CD14-positive monocyte (primary cell): Measurements from ENCODE around the gene TFAP2C. TPM values are rescaled to one million over a fixed set of nuclear protein-coding genes. Genes with fewer than 3 reads are reported as not detected.

Experiments used
- DNase-seq, 3 donors: peaks; one replicate each; pipeline ENCODE4 v3.0.0-alpha.2; 2011 to 2022
- H2AFZ ChIP-seq: 2 replicates; pipeline ENCODE4 v1.6.0; 2012; ENCODE audit warnings: mild to moderate bottlenecking, low read depth, low read length, inconsistent platforms; ENCODE audit not compliant: insufficient read depth, poor library complexity, severe bottlenecking
- H3K27ac ChIP-seq, 2 donors: 1 replicate in 1 of 2; 2 replicates in 1 of 2; pipeline ENCODE4 v1.5.1; 2012 to 2013; ENCODE audit warnings: low read length in 2 of 2, control low read depth in 1 of 2, inconsistent platforms in 1 of 2, low read depth in 1 of 2, mild to moderate bottlenecking in 1 of 2
- H3K27me3 ChIP-seq, 2 donors: one replicate each; pipeline versions ENCODE4 v1.6.0 to v1.6.1; 2011 to 2013; ENCODE audit warnings: low read length in 2 of 2; ENCODE audit not compliant: control insufficient read depth in 2 of 2, insufficient read depth in 2 of 2
- H3K36me3 ChIP-seq, 2 donors: replicated peaks in 1 of 2; 1 replicate in 1 of 2; 2 replicates in 1 of 2; pipeline versions ENCODE4 v1.5.1 to v1.6.1; 2012 to 2013; ENCODE audit warnings: low read length in 2 of 2, control low read depth in 1 of 2, inconsistent platforms in 1 of 2, mild to moderate bottlenecking in 1 of 2; ENCODE audit not compliant: insufficient read depth in 2 of 2, control insufficient read depth in 1 of 2
- H3K4me1 ChIP-seq, 2 donors: 1 replicate in 1 of 2; 2 replicates in 1 of 2; pipeline versions ENCODE4 v1.5.1 to v1.6.1; 2012 to 2013; ENCODE audit warnings: low read length in 2 of 2, control low read depth in 1 of 2, inconsistent platforms in 1 of 2, mild to moderate bottlenecking in 1 of 2, moderate library complexity in 1 of 2; ENCODE audit not compliant: insufficient read depth in 2 of 2, control insufficient read depth in 1 of 2
- H3K4me2 ChIP-seq: replicated peaks from 2 replicates; pipeline ENCODE3; 2012; ENCODE audit warnings: low read length, moderate library complexity, mild to moderate bottlenecking; ENCODE audit not compliant: poor library complexity, severe bottlenecking; ENCODE audit errors: extremely low read depth
- H3K4me3 ChIP-seq, 3 experiments: fragments of 200-600 bp in 1 of 3; sonication (generic) in 1 of 3; replicated peaks in 1 of 3; 1 replicate in 2 of 3; 2 replicates in 1 of 3; pipeline ENCODE4 v1.5.1; 2011 to 2013; ENCODE audit warnings: low read length in 3 of 3, mild to moderate bottlenecking in 3 of 3, control low read depth in 2 of 3, low read depth in 2 of 3, inconsistent platforms in 1 of 3, moderate library complexity in 1 of 3
- H3K79me2 ChIP-seq: 2 replicates; pipeline ENCODE4 v1.6.0; 2012; ENCODE audit warnings: mild to moderate bottlenecking, control low read depth, inconsistent platforms, low read length, moderate library complexity; ENCODE audit not compliant: insufficient read depth
- H3K9ac ChIP-seq: 2 replicates; pipeline ENCODE4 v1.6.0; 2017; ENCODE audit warnings: low read length, mild to moderate bottlenecking; ENCODE audit not compliant: insufficient read depth, poor library complexity, severe bottlenecking
- H3K9me3 ChIP-seq, 2 donors: replicated peaks in 1 of 2; 1 replicate in 1 of 2; 2 replicates in 1 of 2; pipeline versions ENCODE4 v1.5.1 to v1.6.1; 2012 to 2013; ENCODE audit warnings: low read length in 2 of 2, control low read depth in 1 of 2; ENCODE audit not compliant: control insufficient read depth in 1 of 2, insufficient read depth in 1 of 2
- H4K20me1 ChIP-seq: 2 replicates; pipeline ENCODE4 v1.6.0; 2012; ENCODE audit warnings: mild to moderate bottlenecking, low read length, control low read depth, moderate library complexity; ENCODE audit not compliant: insufficient read depth
- H3K27ac Mint-ChIP-seq, 7 donors: one replicate each; pipeline ENCODE4 v1.8.0; 2020; ENCODE audit warnings: mild to moderate bottlenecking in 7 of 7, mixed read lengths in 7 of 7, moderate library complexity in 6 of 7, inconsistent platforms in 2 of 7
- H3K27me3 Mint-ChIP-seq, 3 donors: one replicate each; pipeline ENCODE4 v1.8.0; 2021 to 2022; ENCODE audit warnings: low read depth in 3 of 3, mild to moderate bottlenecking in 3 of 3, mixed read lengths in 3 of 3, moderate library complexity in 3 of 3, inconsistent platforms in 1 of 3
- H3K36me3 Mint-ChIP-seq, 2 donors: one replicate each; pipeline ENCODE4 v1.8.0; 2020; ENCODE audit warnings: mixed read lengths in 2 of 2, inconsistent platforms in 1 of 2, mild to moderate bottlenecking in 1 of 2
- H3K4me1 Mint-ChIP-seq: one replicate; pipeline ENCODE4 v1.8.0; 2020; ENCODE audit warnings: mild to moderate bottlenecking, mixed read lengths
- H3K4me3 Mint-ChIP-seq, 2 donors: one replicate each; pipeline ENCODE4 v1.8.0; 2020; ENCODE audit warnings: mild to moderate bottlenecking in 2 of 2, mixed read lengths in 2 of 2, moderate library complexity in 1 of 2
- H3K9me3 Mint-ChIP-seq, 7 donors: one replicate each; pipeline ENCODE4 v1.8.0; 2020 to 2022; ENCODE audit warnings: mixed read lengths in 7 of 7, mild to moderate bottlenecking in 6 of 7, moderate library complexity in 6 of 7, inconsistent platforms in 2 of 7
- CTCF ChIP-seq: fragments of 200-600 bp; IDR thresholded peaks from one replicate; pipeline ENCODE4 v1.8.0; 2022; ENCODE audit warnings: antibody characterized with exemption, mild to moderate bottlenecking
- WGBS: methylation state at CpG from one replicate; pipeline ENCODE4 v1.1.5; 2013; ENCODE audit warnings: missing lambda C conversion rate; ENCODE audit not compliant: insufficient coverage; 5-methylcytosine and 5-hydroxymethylcytosine counted together
- intact Hi-C, 2 donors: fragments of 100-400 bp; cut with micrococcal nuclease; formaldehyde crosslinking; loops; one replicate each; pipeline versions ENCODE4 v1.15.0 to v1.15.1; 2023
- polyA plus RNA-seq, 3 donors: library from polyadenylated mRNA; depleted of rRNA in 1 of 3; unstranded in 2 of 3; stranded (reverse) in 1 of 3; fragments of 300-500 nt in 2 of 3; fragments of >200 nt in 1 of 3; fragmentation: Illumina TruSeq in 2 of 3; gene quantifications; 1 replicate in 2 of 3; 2 replicates in 1 of 3; pipeline ENCODE4 v1.2.3, GENCODE V29; 2012 to 2021

TFAP2C gene
- polyA plus RNA-seq, 3 donors = not detected

DNA sequence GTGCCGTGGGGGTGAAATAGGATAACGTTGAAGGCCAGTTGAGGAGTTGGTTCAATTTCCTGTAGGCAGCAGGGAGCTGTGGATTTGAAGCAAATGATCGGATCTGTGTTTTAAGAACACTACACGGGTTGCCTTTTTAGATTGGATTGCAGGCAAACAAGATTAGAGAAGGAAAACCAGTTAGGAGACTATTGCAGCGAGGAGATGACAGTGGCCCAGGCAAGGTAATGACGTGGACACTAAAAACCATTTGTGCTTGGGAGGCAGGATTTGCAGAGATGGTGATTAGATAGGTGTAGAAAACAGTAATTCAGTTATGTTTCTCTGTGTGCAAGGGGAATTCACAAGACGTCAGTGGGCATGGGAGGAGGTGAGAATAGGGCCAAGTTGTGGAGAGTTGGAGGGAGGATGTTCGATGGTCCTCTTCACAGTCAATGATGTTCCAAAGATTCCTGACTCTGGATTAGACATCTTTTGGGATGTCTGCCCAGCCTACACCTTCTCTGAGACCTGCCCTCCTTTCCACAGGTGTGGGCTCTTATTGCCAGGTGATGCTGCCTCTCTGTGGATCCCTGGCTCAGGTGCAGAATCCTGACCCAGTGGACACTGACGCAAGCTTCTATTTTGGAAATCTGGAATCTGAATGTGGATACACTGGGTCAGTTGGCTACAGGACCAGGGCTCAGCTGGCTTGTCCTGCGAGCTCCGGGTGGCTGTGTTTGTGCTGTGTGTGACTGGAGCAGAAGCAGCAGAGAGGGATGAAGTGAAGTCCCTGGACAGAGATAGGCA, 54.2 kb downstream of the TFAP2C start:
- Mint-ChIP-seq H3K4me3 (no peak overlapping the region), H3K27ac (no peak overlapping the region), H3K4me1 (no peaks in the 10 kb centered on the region), H3K36me3 (no peaks in the 10 kb centered on the region), H3K27me3 (peaks cover 6 to 15% (median 7%) of the 10 kb centered on the region in 3 donors), H3K9me3 (peaks cover 0 to 2% (median 0%) of the 10 kb centered on the region in 7 donors)
- H3K4me3 ChIP-seq = no peak overlapping the region
- DNase-seq = no peak
- TF ChIP-seq CTCF = no peak
- H3K4me2 ChIP-seq = no peak overlapping the region
- no peaks in the 10 kb centered on the region for H3K4me1 ChIP-seq
- H2AFZ ChIP-seq = no peak overlapping the region
- H3K9ac ChIP-seq = no peak overlapping the region
- H3K27me3 ChIP-seq = no peaks in the 10 kb centered on the region
- no peaks in the 10 kb centered on the region for H3K9me3 ChIP-seq
- H3K79me2 ChIP-seq = no peaks in the 10 kb centered on the region
- H3K36me3 ChIP-seq = no peaks in the 10 kb centered on the region
- no peaks in the 10 kb centered on the region for H4K20me1 ChIP-seq
- H3K27ac ChIP-seq = no peak overlapping the region
- WGBS = 82% methylated on average over 10 of the region's 11 CpGs
- intact Hi-C loops = no loop called here

DNA sequence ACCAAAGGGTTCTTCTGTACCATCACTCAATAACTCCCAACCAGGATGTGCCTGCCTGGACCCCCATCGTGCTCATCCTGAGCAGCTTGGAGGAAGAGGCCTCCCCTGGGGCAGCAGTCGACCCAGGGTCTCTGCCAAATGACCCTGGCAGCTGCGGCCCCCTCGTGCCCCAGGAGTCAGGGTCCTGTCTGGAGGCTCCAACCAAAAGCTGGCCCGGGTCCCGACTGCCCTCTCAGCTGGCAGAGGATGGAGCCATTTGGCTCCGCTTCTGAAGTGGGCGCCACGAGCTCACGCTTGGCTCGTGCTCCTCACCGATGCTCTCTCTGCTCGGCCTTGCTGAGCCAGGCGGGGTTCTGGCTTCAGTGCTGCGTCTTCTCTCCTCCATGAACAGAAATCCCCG, 56.8 kb downstream of the TFAP2C start:
- Histone ChIP-seq H3K79me2 (no peaks in the 10 kb centered on the region), H3K36me3 (no peaks in the 10 kb centered on the region), H3K4me1 (no peaks in the 10 kb centered on the region), H3K9me3 (no peaks in the 10 kb centered on the region), H4K20me1 (no peaks in the 10 kb centered on the region), H3K27ac (no peak overlapping the region), H3K9ac (no peak overlapping the region), H2AFZ (no peak overlapping the region), H3K4me2 (no peak overlapping the region), H3K4me3 (no peak overlapping the region), H3K27me3 (no peaks in the 10 kb centered on the region)
- Mint-ChIP-seq H3K4me3 (no peak overlapping the region), H3K27ac (no peak overlapping the region), H3K27me3 (peaks cover 6 to 16% (median 7%) of the 10 kb centered on the region in 3 donors), H3K4me1 (no peaks in the 10 kb centered on the region), H3K36me3 (no peaks in the 10 kb centered on the region), H3K9me3 (peaks cover 0 to 2% (median 0%) of the 10 kb centered on the region in 7 donors)
- no peak for TF ChIP-seq CTCF
- no peak for DNase-seq
- 86% methylated on average over 16 of the region's 16 CpGs for WGBS
- intact Hi-C loops = no loop called here
